ENCODE results near the gene DNAAF5.

The DNAAF5 gene

GRCh38 chr7:767580-767940 lies 41.1 kb downstream of the DNAAF5 start:
- no peak for TF ChIP-seq CTCF (conservative IDR thresholded peaks at IDR 0.05; ENCODE audit: low read depth, low read length)
- Histone ChIP-seq H3K4me1 (ENCODE audit: low read depth, poor library complexity, severe bottlenecking) (no peaks in the 10 kb centered on the region), H3K9ac (no peak overlapping the region), H3K27ac (no peak overlapping the region), H3K36me3 (ENCODE audit: insufficient read depth) (0 out of 2 replicates have a peak, but pooled peaks cover 3% of the 10 kb centered on the region), H3K4me3 (IDR thresholded peaks at IDR 0.05; ENCODE audit: insufficient read depth, low read depth, low read length) (no peak overlapping the region), H3K27me3 (ENCODE audit: insufficient read depth, low read depth) (no peaks in the 10 kb centered on the region), H4K20me1 (ENCODE audit: insufficient read depth) (no peaks in the 10 kb centered on the region), H2AFZ (ENCODE audit: low read depth) (no peak overlapping the region), H3K4me2 (no peak overlapping the region), H3K79me2 (ENCODE audit: insufficient read depth, low read depth) (no peaks in the 10 kb centered on the region)

GRCh38 chr7:767941-768731 lies 41.6 kb downstream of the DNAAF5 start:
- Histone ChIP-seq H3K79me2 (ENCODE audit: insufficient read depth, low read depth) (no peaks in the 10 kb centered on the region), H3K4me2 (no peak overlapping the region), H3K36me3 (ENCODE audit: insufficient read depth) (0 out of 2 replicates have a peak, but pooled peaks cover 3% of the 10 kb centered on the region), H4K20me1 (ENCODE audit: insufficient read depth) (no peaks in the 10 kb centered on the region), H3K4me1 (ENCODE audit: low read depth, poor library complexity, severe bottlenecking) (no peaks in the 10 kb centered on the region), H3K9ac (no peak overlapping the region), H3K27me3 (ENCODE audit: insufficient read depth, low read depth) (no peaks in the 10 kb centered on the region), H3K4me3 (IDR thresholded peaks at IDR 0.05; ENCODE audit: insufficient read depth, low read depth, low read length) (no peak overlapping the region), H3K27ac (no peak overlapping the region), H2AFZ (ENCODE audit: low read depth) (no peak overlapping the region)
- TF ChIP-seq CTCF (conservative IDR thresholded peaks at IDR 0.05; ENCODE audit: low read depth, low read length), result no peak

- Histone ChIP-seq H3K4me1 (ENCODE audit: low read depth, poor library complexity, severe bottlenecking) (no peaks in the 10 kb centered on the region), H3K36me3 (ENCODE audit: insufficient read depth) (0 out of 2 replicates have a peak, but pooled peaks cover 2% of the 10 kb centered on the region), H3K79me2 (ENCODE audit: insufficient read depth, low read depth) (no peaks in the 10 kb centered on the region), H4K20me1 (ENCODE audit: insufficient read depth) (no peaks in the 10 kb centered on the region), H3K9ac (no peak overlapping the region), H3K27me3 (ENCODE audit: insufficient read depth, low read depth) (no peaks in the 10 kb centered on the region), H3K4me2 (no peak overlapping the region), H2AFZ (ENCODE audit: low read depth) (no peak overlapping the region), H3K27ac (no peak overlapping the region), H3K4me3 (IDR thresholded peaks at IDR 0.05; ENCODE audit: insufficient read depth, low read depth, low read length) (no peak overlapping the region)
- no peak for TF ChIP-seq CTCF (conservative IDR thresholded peaks at IDR 0.05; ENCODE audit: low read depth, low read length)
These were observed 42.5 kb downstream of the DNAAF5 start for GRCh38 chr7:768881-769504.

DNA sequence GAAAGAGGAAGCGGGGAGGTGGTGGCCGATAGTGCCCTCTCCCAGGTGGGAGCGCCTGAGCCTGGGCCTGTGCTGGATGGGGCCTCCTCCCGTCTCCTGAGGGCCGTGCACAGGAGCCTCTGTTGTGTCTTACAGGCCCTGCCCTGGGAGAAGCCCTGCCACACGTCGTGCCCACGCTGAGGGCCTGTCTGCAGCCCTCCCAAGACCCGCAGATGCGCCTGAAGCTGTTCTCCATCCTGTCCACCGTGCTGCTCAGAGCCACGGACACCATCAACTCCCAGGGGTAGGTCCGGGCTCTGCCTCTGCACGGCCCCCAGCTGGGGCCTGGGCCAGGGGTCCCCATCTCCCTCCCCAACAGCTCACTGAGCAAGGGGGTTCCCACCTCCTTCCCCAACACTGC lies 43.8 kb downstream of the DNAAF5 start:
- Histone ChIP-seq H3K9ac (no peak overlapping the region), H3K27ac (no peak overlapping the region), H3K4me1 (ENCODE audit: low read depth, poor library complexity, severe bottlenecking) (no peaks in the 10 kb centered on the region), H3K36me3 (ENCODE audit: insufficient read depth) (no peaks in the 10 kb centered on the region; the same call in 1 of the 2 replicates), H3K79me2 (ENCODE audit: insufficient read depth, low read depth) (no peaks in the 10 kb centered on the region), H2AFZ (ENCODE audit: low read depth) (no peak overlapping the region), H3K4me2 (no peak overlapping the region), H3K27me3 (ENCODE audit: insufficient read depth, low read depth) (no peaks in the 10 kb centered on the region), H4K20me1 (ENCODE audit: insufficient read depth) (no peaks in the 10 kb centered on the region), H3K4me3 (IDR thresholded peaks at IDR 0.05; ENCODE audit: insufficient read depth, low read depth, low read length) (no peak overlapping the region)
- TF ChIP-seq CTCF (conservative IDR thresholded peaks at IDR 0.05; ENCODE audit: low read depth, low read length), result no peak
